ENCODE data around the gene GOLGA6L2. TPM values are rescaled to one million over a fixed set of nuclear protein-coding genes. Genes with fewer than 3 reads are reported as not detected.

Gene GOLGA6L2
- total and polyA plus RNA-seq, 2 of the 8 experiments (the other 6 are each of a cell fraction or from before 2014, with no cell fraction given), result not detected

GRCh38 chr15:23411841-23412240 is 35.2 kb downstream of the GOLGA6L2 start:
- no peak overlapping the region for H2BK5ac ChIP-seq (ENCODE audit: low read depth, low read length)
- H2BK15ac ChIP-seq (ENCODE audit: low read length), result no peak overlapping the region
- H4K91ac ChIP-seq (replicated peaks; ENCODE audit: insufficient read length, low read length), result no peak overlapping the region
- H2BK20ac ChIP-seq (ENCODE audit: low read length), result no peak overlapping the region
- no peak overlapping the region for H4K5ac ChIP-seq (ENCODE audit: insufficient read length, low read depth, low read length)
- no peak overlapping the region for H2BK12ac ChIP-seq (ENCODE audit: low read depth, low read length)
- no peak overlapping the region for H3K18ac ChIP-seq (ENCODE audit: extremely low read depth, low read length)
- no peak overlapping the region for H3K4ac ChIP-seq (replicated peaks; ENCODE audit: insufficient read length, low read depth, low read length)
- no peak overlapping the region for H4K8ac ChIP-seq (ENCODE audit: extremely low read depth, insufficient read depth, low read length)
- no peak overlapping the region for H3K4me3 ChIP-seq (ENCODE audit: extremely low read depth in 1 of 4, insufficient read depth in 2 of 4, low read depth in 3 of 4, low read length in 4 of 4)
- TF ChIP-seq NANOG (IDR thresholded peaks at IDR 0.05; ENCODE audit: insufficient read depth, low read depth, low read length, poor library complexity, severe bottlenecking) (no peak), RXRA (IDR thresholded peaks at IDR 0.05; ENCODE audit: insufficient read depth, low read depth, low read length) (no peak), FOSL1 (IDR thresholded peaks at IDR 0.05; ENCODE audit: insufficient read depth, low read depth, low read length) (no peak), USF2 (IDR thresholded peaks at IDR 0.05; ENCODE audit: low read length) (no peak), TBP (IDR thresholded peaks at IDR 0.05; ENCODE audit: low read depth, low read length) (no peak), TEAD4 (IDR thresholded peaks at IDR 0.05; ENCODE audit: low read depth, low read length) (no peak)
- no peaks in the 10 kb centered on the region for H3K79me1 ChIP-seq (ENCODE audit: low read depth, low read length)
- WGBS, 2 experiments (ENCODE audit: extremely low coverage in 1 of 2, insufficient coverage in 1 of 2, insufficient read length in 1 of 2, insufficient replicate concordance in 2 of 2, low coverage in 1 of 2, low lambda C conversion rate in 2 of 2, missing lambda C conversion rate in 1 of 2), result 88% methylated on average over 10 of the region's 10 CpGs; no CpG with 5 or more reads in 1 of the 2 experiments
- no peak overlapping the region for H2AK5ac ChIP-seq (ENCODE audit: low read depth, low read length)
- H3K27ac ChIP-seq (ENCODE audit: low read depth, low read length), result no peak overlapping the region
- H3K9me3 ChIP-seq (ENCODE audit: insufficient read depth in 2 of 2, low read depth in 1 of 2, low read length in 1 of 2), result peaks cover 8 to 43% of the 10 kb centered on the region in 2 experiments; a peak in 3 of 4 replicates
- no peak overlapping the region for H3K9ac ChIP-seq (replicated peaks in 1 of 4; ENCODE audit: extremely low read depth in 1 of 4, low read depth in 3 of 4, low read length in 3 of 4)
- H4K20me1 ChIP-seq (replicated peaks in 1 of 2; ENCODE audit: control insufficient read depth in 1 of 2, insufficient read depth in 2 of 2, low read length in 2 of 2), result no peaks in the 10 kb centered on the region
- H3K79me2 ChIP-seq (ENCODE audit: control insufficient read depth in 1 of 2, insufficient read depth in 2 of 2, low read length in 2 of 2), result no peaks in the 10 kb centered on the region
- H3K23me2 ChIP-seq (ENCODE audit: low read depth, low read length), result no peaks in the 10 kb centered on the region
- no peak overlapping the region for H3K4me2 ChIP-seq (ENCODE audit: insufficient read depth in 1 of 2, low read depth in 2 of 2, low read length in 2 of 2)
- H3K23ac ChIP-seq (ENCODE audit: insufficient read length), result no peak overlapping the region
- DNase-seq (ENCODE audit: low read depth in 1 of 2, low spot score in 2 of 2) (no peak), FAIRE-seq (no peak)
- H3K4me1 ChIP-seq (replicated peaks in 1 of 4; ENCODE audit: control insufficient read depth in 3 of 4, insufficient read depth in 4 of 4, low read length in 3 of 4), result no peaks in the 10 kb centered on the region
- no peaks in the 10 kb centered on the region for H3K36me3 ChIP-seq (ENCODE audit: control insufficient read depth in 2 of 4, insufficient read depth in 4 of 4, low read length in 3 of 4)
- no peak overlapping the region for H2AFZ ChIP-seq (ENCODE audit: low read length)
- ChIA-PET POLR2A (ENCODE audit: partially characterized antibody) (no interaction called here), CTCF (ENCODE audit: partially characterized antibody) (no interaction called here)
- no peaks in the 10 kb centered on the region for H3K27me3 ChIP-seq (replicated peaks in 1 of 4; ENCODE audit: control insufficient read depth in 3 of 4, extremely low read depth in 1 of 4, insufficient read depth in 3 of 4, low read length in 3 of 4)
- no peak overlapping the region for H3K14ac ChIP-seq (ENCODE audit: insufficient read length)
- H2BK120ac ChIP-seq (replicated peaks; ENCODE audit: low read depth, low read length), result no peak overlapping the region
- H3K56ac ChIP-seq (replicated peaks; ENCODE audit: insufficient read length, low read depth, low read length), result no peak overlapping the region

All from H1 (cell line).